NCI-H748 (cell line): ENCODE data around the gene ARHGDIB.

ENCODE experiments used
- DNase-seq: peaks from one replicate; lab custom pipeline; 2025; ENCODE audit not compliant: unreplicated experiment; lab: John Stamatoyannopoulos, UW

The ARHGDIB gene

DNA sequence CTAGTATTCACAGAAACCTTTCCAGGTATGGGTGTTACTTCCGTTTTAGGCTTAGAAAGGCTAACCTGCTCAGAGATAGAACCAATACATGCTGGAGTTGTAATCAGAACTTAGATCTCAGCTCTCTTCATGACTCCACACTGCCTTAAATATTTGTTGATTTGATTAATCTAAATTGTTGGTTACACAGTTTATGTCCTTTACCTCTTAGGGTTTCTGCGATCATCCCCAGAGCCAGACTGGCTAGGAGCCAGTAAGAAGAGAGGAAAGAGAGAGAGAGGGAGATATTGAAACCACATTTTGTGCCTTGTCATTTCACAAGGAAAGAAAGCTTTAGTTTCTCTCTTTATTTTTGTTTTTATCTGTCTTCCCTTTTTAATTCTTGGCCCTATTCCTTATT lies 58.9 kb downstream of the ARHGDIB start:
- DNase-seq: no peak

DNA sequence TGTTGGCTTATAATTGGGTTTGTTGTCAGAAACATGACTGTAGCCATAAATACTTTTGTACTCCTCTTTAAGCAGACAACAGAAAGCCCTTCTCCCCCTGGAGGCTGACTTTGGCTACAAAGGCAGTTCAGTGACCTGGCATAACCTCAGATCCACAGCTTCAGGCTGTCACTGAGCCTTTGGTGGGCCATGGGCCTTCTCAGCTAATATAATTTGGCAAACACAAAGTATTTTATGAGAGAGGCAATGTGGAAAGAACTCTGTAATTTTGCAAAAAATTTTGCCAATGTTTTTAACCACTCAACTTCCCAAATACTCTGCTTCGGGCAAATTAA lies 60.2 kb downstream of the ARHGDIB start:
- DNase-seq: no peak

DNA sequence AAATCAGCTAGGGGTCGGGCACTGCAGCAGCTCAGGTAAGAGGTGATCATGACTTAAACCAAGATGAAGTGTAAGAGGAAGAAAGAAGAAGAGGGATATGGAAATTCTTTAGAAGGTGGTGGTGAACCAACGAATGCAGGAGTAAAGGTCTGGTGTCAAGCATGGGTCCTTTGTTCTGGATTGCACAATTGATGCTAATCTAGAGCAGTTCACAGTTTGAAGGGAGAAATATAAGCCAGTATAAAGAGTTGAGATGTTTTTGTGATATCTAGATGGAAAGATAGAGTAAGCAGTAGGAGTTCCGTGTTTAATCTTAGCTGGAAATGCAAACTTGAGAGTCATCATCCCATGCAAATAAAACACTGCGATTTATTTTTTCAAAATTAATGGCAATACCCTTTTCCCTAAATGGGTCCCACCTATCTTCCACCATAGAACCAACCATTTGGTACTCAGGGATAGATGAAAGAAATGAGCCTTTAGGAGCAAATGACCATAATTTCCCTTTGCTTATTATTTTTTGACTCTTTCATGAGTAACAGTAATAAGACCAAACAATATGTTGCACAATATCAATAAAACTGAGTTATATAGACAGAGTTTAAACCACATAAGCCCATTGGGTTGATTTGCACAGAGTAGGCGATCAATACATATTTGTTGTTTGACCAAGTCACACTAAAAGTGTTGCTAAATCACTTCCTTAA lies 60.7 kb downstream of the ARHGDIB start:
- no peak for DNase-seq

DNA sequence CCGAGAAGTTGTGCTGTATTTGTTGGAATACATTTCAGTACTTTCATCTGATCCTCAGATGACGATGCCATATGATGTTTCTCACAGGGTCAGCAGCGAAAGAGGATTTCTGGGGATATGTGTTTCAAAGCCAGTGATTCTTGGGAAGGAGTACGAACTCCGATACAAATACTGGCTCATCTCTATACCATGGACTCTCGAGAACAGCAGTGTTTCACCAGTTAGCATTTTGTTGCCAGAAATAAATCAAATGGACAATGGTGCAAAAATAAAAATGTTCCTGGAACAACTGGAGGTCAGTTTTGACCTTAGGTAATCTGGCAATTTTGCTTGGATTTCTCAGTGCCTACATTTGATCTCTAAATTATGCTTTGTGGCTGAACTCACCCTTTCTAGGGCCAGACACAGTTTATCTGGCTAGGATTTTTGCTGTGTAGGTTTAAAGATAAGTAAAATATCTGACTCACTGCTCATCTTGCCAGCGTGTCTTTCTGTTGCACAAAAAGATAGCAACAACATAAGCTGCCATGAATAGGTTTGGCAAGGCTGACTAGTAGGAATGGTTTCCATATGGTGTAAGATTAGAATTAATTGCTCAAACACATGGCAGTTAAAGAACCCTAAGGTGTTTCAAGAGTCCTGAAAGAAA lies 64.8 kb downstream of the ARHGDIB start:
- DNase-seq: no peak

GRCh38 chr12:14893506-14894250 lies 67.7 kb downstream of the ARHGDIB start:
- no peak for DNase-seq

DNA sequence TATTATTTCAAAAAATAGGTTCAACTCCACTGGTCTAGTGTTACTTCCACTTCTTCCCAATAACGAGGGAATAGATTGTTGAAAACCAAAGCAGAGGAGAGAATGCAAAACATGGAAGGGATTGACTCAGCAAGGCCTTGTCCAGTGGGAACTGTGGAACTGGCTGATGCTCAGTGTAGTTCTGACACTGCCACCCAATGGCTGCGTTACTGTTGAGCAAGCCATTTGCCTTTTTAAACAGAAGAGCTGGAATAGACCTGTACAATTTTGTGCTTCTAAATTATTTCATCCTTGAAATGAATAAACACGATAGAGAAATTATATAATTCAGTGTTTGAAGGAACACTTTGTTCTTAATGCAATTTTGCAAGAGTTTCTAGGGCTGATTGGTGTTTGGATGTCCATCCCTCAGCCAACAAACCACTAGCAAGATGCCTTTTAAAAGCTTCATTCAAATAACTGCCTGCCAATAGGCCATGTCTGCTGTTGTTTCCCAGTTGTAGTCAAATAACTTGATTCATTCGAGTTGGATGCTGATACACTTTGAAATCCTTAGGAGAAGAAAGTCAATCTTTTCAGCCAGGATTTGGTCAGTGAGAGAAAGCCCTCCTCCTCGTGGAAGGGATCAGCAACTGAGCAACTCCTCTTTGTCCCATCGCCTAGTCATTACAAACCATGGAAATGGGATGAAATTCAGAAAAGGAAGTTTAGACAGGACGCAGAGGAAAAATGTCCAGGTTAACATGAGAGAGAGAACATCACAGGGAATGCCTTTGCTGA lies 68.5 kb downstream of the ARHGDIB start:
- DNase-seq: no peak
